ENCODE results near the gene DAB1. TPM values are rescaled to one million over a fixed set of nuclear protein-coding genes. Genes with fewer than 3 reads are reported as not detected.

DAB1 gene
- total RNA-seq, 4 donors from 2014 or later, result under 0.01 to 5.9 (median 0.61) TPM

GRCh38 chr1:56978819-56979218 lies 445.0 kb downstream of the DAB1 start:
- Histone ChIP-seq H3K4me1 (no peaks in the 10 kb centered on the region), H3K27ac (no peak overlapping the region), H3K9me3 (no peaks in the 10 kb centered on the region), H3K27me3 (no peaks in the 10 kb centered on the region), H3K4me3 (no peak overlapping the region), H3K36me3 (no peaks in the 10 kb centered on the region)
- TF ChIP-seq POLR2A (IDR thresholded peaks at IDR 0.05), result no peak
- no peak for TF ChIP-seq CTCF (IDR thresholded peaks at IDR 0.05)
- intact Hi-C loops (cut with DNase I; ENCODE audit: low total_unique reads), result no loop called here
- DNase-seq, result no peak

GRCh38 chr1:56977910-56978309 lies 445.9 kb downstream of the DAB1 start:
- no peak for TF ChIP-seq POLR2A (IDR thresholded peaks at IDR 0.05)
- TF ChIP-seq CTCF (IDR thresholded peaks at IDR 0.05), result no peak
- Histone ChIP-seq H3K27ac (no peak overlapping the region), H3K9me3 (no peaks in the 10 kb centered on the region), H3K4me1 (no peaks in the 10 kb centered on the region), H3K27me3 (no peaks in the 10 kb centered on the region), H3K36me3 (no peaks in the 10 kb centered on the region), H3K4me3 (no peak overlapping the region)
- intact Hi-C loops (cut with DNase I; ENCODE audit: low total_unique reads), result no loop called here
- DNase-seq, result no peak

GRCh38 chr1:56975446-56975845 lies 448.4 kb downstream of the DAB1 start:
- intact Hi-C loops (cut with DNase I; ENCODE audit: low total_unique reads), result no loop called here
- no peaks in the 10 kb centered on the region for H3K36me3 ChIP-seq

GRCh38 chr1:56973923-56974742 lies 449.7 kb downstream of the DAB1 start:
- intact Hi-C loops (cut with DNase I; ENCODE audit: low total_unique reads), result no loop called here
- no peak for DNase-seq
- TF ChIP-seq POLR2A (IDR thresholded peaks at IDR 0.05) (no peak), CTCF (IDR thresholded peaks at IDR 0.05) (no peak)
- Histone ChIP-seq H3K4me1 (no peaks in the 10 kb centered on the region), H3K27ac (no peak overlapping the region), H3K4me3 (no peak overlapping the region), H3K27me3 (no peaks in the 10 kb centered on the region), H3K36me3 (no peaks in the 10 kb centered on the region), H3K9me3 (no peaks in the 10 kb centered on the region)

More at GRCh38 chr1:56975446-56975845, 448.4 kb downstream of the DAB1 start:
- Histone ChIP-seq H3K27ac (no peak overlapping the region), H3K9me3 (no peaks in the 10 kb centered on the region), H3K27me3 (no peaks in the 10 kb centered on the region), H3K4me3 (no peak overlapping the region), H3K4me1 (no peaks in the 10 kb centered on the region)
- no peak for DNase-seq
- TF ChIP-seq POLR2A (IDR thresholded peaks at IDR 0.05) (no peak), CTCF (IDR thresholded peaks at IDR 0.05) (no peak)

GRCh38 chr1:56972976-56973375 lies 450.9 kb downstream of the DAB1 start:
- H3K27me3 ChIP-seq, result no peaks in the 10 kb centered on the region

More at GRCh38 chr1:56972976-56973375, 450.9 kb downstream of the DAB1 start:
- no peak overlapping the region for H3K27ac ChIP-seq
- no peaks in the 10 kb centered on the region for H3K36me3 ChIP-seq
- intact Hi-C loops (cut with DNase I; ENCODE audit: low total_unique reads), result no loop called here
- no peaks in the 10 kb centered on the region for H3K4me1 ChIP-seq
- no peak overlapping the region for H3K4me3 ChIP-seq
- no peak for DNase-seq
- TF ChIP-seq POLR2A (IDR thresholded peaks at IDR 0.05), result no peak
- no peak for TF ChIP-seq CTCF (IDR thresholded peaks at IDR 0.05)
- no peaks in the 10 kb centered on the region for H3K9me3 ChIP-seq
